GM19025 (cell line): ENCODE results near the gene GID4.

ENCODE experiments used
- ATAC-seq: cut with Tn5 transposase; IDR thresholded peaks from one replicate; pipeline ENCODE4 v1.9.1; 2021; ENCODE audit warnings: mild to moderate bottlenecking, low read depth, moderate library complexity; ENCODE audit not compliant: unreplicated experiment

The GID4 gene

DNA sequence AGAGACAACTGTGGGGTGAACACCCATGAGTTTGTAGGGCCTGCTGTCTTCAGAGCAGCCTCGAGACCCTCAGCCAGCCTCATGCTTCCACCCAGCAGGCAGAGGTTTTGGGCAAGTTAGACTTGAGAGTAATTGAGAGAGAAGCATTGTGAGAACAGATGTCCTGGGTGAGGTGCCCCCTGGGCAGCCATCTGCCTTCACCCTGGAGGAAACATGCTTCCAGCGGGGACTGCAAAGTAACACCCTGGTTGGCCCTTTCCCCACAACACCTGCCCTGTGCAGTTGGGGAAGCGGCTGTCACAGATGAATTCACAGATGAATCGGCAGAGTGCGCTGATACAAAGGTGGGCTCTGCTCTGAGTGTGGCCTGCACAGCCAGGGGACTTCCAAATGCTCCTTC, 23.6 kb upstream of the GID4 start:
- ATAC-seq: no peak

DNA sequence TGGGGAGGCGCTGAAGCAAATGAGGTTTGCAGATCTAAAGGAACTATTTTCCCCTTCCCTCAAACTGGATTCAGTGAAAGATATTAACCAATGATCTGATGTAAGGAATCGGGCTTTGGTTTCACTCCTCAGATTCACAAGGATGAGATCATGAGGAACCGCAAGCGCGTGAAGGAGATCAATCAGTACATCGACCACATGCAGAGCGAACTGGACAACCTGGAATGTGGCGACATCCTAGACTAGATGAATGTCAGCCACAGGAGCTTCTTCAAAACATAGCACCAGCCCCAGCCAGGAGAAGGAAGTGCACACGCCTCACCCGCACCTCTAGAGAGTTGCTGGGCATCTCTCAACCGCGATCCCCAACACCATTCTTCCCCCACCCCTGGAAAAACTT, 22.8 kb upstream of the GID4 start:
- ATAC-seq: no peak

DNA sequence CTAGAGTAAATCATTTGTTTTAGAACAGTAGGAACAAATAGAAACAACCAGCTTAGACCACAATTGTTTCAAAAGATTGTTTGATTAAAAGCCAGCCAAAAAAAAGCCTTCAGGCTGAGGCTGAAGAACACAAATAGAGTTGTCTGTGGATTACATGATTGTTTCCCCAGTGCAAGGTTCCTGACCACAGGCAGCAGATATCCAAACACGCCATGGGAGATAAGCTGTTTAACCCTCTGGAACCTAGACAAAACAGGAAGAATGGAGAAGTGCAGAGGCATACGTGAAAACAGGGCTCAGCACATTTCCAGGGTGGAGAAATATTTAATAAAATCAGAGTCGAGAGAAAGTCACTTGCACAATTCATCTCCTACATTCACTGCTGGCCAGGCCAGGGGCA, 21.2 kb upstream of the GID4 start:
- ATAC-seq: no peak

GRCh38 chr17:18018411-18018921, 20.7 kb upstream of the GID4 start:
- no peak for ATAC-seq

- ATAC-seq: no peak
Observed at GRCh38 chr17:18019838-18020154, 19.4 kb upstream of the GID4 start.

DNA sequence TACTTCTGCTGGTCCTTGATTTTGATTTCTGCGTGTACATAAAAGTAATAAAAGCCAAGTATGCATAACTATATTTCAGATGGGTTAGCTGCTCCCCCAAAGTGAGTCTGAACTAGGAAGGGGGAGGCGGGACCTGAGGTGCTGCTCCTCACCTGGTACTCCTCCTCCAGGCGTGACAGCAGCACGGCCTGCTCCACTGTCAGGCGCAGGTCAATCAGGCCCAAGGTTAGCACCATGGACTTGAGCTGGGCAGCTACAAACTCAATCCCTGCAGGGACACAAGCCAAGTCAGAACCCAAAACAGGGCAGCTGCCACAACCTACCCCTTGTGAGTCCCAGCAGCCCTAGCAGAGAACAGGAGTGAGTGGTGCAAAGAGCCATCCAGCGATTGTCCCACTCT, 18.2 kb upstream of the GID4 start:
- no peak for ATAC-seq

GRCh38 chr17:18021372-18021771, 17.8 kb upstream of the GID4 start:
- ATAC-seq: no peak

DNA sequence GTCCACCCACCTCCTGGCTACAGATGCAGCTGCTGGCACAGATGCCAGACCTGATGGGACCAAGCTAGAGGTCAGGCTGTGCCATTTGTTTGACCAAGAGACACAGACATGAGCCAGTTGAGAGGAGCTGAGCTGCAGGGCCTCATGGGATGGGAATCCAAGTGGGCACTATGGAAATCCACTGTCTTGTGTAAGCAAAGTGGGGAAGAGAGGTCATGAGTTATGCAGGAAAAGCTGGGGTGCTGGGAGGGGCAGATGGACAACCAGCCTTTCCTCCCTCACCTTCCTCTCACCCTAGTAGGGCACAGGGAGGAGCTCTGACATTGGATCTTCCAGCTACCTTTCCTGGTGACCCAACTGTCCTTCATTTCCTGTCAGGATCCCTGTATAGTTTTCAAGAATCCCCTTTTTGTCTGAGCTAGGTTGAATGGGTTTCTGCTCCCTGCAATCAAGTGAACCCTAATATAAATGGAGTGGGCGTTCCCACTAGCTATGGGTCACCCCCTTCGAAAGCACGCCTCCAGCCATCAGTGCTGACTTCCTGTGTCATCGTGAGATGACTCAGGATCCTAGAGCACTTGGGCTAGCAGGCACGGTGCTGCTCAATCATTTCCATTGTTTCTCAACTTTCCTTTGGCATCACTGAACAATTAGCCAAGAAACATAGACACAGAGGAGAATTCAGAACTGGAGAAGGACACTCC, 13.8 kb upstream of the GID4 start:
- ATAC-seq: peak; percentile 67

- ATAC-seq: peak; percentile 30
Observed at GRCh38 chr17:18025945-18026776, 13.0 kb upstream of the GID4 start.

DNA sequence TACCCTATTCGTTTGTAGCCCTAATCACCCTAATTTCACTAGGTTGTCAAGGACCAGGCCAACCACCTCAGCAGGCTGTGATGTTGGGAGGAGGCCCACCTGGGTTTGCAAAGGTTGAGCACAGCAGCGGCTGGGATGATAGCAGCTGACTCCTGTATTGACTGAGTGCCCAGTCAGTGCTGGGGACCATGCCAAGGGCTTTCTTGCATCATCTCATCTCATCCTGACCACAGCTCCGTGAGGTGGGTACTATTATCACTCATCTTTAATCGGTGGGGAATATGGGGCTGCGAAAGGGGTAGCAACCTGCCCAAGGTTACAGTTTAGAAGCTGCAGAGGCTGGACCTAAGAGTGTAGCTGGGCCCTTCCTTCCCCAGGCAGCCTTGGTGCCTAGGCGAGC, 11.9 kb upstream of the GID4 start:
- no peak for ATAC-seq

DNA sequence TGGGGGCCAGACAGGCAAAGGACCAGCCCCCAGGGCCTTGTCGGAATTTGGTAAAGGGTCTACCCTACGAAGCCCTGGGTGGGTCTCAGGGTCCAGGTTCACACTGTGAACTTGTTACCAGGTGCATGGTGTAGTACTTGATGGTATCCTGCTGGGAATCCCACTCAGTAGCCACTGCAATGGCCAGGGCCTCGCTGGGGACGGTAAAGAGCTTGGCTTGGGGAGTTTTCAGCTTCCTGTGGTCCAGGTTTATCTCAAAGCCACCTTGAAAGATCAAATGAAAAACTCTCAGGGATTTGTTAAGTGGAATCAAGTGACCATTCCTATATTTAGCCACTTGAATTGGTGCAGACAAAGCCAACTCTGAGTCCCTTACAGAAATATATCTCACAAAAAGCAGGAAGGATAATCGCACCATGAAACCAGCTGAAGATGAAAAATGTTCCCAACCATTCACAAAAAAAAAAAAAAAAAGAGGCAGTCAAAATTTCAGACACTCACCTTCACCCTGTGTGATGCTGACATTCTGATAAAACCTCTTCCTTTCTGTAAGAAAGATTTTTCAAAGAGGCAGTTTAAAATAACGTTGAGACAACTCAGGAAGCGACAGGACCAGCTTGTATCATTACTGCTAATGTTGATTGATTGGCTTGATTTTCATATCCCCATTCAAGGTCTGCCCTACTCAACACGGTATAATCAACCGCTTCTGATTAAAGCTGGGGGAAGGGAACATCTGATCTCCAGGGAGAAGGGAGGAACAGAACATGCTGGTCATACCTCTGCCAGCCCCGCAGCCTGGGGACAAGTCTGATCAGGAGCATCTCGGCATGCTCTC, 10.9 kb upstream of the GID4 start:
- no peak for ATAC-seq

- no peak for ATAC-seq
Observed at GRCh38 chr17:18028952-18029540, 10.2 kb upstream of the GID4 start.

DNA sequence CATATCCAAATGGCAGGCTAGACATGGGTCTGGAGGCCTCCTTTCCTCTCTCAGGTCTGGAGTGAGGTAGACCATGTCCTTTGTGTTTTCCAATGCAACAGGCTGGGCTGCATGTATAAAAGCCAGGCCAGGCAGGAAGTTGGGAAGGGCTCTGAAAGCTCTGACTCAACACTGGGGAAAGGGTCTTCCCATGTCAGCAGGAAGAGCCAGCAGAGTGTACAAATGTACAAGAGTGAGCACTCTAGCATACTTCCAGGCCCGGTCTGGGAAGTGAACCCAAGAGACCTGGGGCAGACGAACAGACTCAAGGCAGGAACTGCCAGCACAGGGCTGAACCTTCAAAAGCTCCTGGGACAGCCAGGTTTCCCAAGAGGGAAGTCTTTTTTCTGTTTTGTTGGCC, 7.3 kb upstream of the GID4 start:
- no peak for ATAC-seq

DNA sequence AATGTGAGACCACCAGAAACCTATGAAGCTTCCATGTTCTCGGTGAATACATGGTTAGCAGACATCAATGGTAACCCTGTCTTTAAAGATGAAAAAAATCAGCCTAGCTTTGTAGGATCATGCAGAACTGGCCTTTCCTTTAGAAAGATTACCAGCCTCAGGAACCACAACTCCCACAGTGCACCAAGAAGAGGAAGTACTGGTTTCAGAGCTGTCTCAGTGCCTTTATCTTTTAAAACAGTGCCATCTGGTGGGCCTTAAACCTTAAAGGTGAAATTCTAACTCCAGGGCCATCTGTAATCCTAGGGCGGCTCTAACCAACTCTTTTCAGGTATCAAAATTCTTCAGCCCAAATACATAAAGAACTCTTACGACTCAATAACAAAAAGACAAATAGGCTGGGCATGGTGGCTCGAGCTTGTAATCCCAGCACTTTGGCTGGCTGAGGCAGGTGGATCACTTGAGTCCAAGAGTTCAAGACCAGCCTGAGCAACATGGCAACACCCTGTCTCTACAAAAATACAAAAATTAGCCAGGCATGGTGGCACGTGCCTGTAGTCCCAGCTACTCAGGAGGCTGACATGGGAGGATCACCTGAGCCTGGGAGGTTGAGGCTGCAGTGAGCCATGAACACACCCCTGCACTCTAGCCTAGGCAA, 5.6 kb upstream of the GID4 start:
- ATAC-seq: peak; percentile 47

GRCh38 chr17:18035704-18036103, 3.5 kb upstream of the GID4 start:
- ATAC-seq: no peak

DNA sequence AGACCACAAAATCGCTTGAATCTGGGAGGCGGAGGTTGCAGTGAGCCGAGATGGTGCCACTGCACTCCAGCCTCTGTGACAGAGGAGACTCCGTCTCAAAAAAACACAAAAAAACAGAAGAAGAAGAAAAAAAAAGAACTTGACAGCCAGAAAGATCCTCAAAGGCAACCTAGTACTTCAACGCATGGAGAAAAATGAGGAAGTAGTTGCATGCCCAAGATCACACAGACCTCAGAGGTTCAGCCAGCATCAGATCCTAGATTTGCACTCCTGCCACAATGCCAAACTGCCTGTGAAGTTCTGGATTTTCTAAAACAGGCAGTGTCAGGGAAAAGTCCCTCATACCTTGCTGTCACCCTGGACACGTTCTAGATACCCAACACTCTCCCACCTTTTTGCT, 1.7 kb upstream of the GID4 start:
- ATAC-seq: no peak

DNA sequence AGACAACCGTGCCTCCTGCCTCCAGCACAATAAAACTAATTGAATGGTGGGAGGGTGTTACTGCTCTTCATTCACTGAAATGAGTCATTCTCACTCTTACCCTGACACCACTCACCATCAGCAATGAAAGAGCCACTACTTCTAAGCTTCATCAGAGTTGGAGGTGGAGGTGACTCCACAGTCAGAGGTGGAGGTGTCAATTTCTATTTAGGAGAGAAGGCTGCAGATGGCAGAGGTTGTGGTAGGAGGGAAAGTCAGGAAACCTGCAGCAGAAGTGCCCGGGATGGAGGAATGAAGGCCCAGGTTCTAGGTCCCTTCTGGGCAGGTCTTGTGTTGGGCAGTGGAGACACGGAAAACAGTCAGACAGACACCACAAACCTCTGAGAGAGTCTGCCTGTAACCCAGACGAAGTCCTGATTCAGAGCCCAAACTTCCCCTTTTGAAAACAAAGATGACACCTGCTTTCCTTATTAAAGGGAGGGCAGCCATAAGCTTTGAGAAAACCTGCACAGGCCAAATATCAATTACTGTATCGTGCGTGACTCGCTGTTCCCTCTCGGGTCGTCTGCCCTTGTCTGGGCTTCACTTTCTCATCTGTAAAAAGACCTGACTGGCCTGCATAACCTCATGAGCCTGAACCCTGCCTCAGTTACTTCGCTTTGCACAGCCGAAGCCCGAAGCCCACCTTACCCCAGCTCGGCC, 908 bp upstream of the GID4 start:
- ATAC-seq: no peak

DNA sequence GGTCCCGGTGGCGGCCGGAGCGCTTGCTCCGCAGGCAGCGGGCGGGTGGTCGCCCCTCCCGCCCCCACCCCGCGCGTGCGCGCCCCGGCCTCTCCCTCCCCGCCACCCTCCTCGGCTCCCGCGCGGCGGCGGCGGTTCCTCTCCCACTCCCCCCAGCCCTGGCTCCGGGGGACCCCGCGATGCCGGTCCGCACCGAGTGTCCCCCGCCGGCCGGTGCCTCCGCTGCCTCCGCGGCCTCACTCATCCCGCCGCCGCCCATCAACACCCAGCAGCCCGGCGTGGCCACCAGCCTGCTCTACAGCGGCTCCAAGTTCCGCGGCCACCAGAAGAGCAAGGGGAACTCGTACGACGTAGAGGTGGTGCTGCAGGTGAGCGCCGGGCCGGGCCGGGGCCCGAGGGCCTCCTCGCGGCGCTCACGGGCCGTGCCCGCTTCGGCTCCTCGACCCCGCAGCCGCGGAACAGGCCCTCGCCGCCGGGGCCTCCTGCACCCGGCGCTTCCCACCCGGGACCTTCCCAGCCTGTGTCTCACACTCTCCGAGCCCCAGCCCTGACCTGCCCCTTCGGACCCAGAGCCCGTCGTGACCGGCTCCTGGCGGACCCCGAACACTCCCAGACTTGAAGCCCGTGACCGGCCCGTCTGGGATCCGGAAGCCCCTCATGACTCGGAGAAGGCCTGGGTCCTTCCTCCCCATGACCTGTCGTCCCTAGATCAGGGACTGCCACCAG, 490 bp downstream of the GID4 start:
- peak; percentile 29 for ATAC-seq

- no peak for ATAC-seq
Observed at GRCh38 chr17:18040261-18040858, 1.2 kb downstream of the GID4 start.
